OCI-LY7 (cell line): ENCODE data around the gene XG. TPM values are rescaled to one million over a fixed set of nuclear protein-coding genes. Genes with fewer than 3 reads are reported as not detected.

ENCODE experiments used
- BruUV-seq: library from RNA; stranded (reverse); fragments of 400-500 nt; replicated peaks from 2 replicates; lab custom pipeline; 2021; lab: Mats Ljungman, UMichigan
- CTCF ChIA-PET: fragments of 300-600 bp; sonication (Branson Sonifier 250); formaldehyde crosslinking; loops from one replicate; lab custom pipeline; 2022; ENCODE audit warnings: antibody characterized with exemption; ENCODE audit not compliant: unreplicated experiment; lab: Charles Lee
- POLR2A ChIA-PET: fragments of 300-600 bp; sonication (Branson Sonifier 250); formaldehyde crosslinking; loops from one replicate; lab custom pipeline; 2022; ENCODE audit warnings: antibody characterized with exemption; lab: Charles Lee
- DNase-seq: peaks from one replicate; pipeline ENCODE4 v3.0.0-alpha.2; 2015; ENCODE audit warnings: low spot score
- H2AFZ ChIP-seq: fragments of 200-600 bp; sonication (generic), shearing (Covaris generic); 2 replicates; pipeline ENCODE4 v1.6.1; 2014; ENCODE audit warnings: mild to moderate bottlenecking, antibody characterized with exemption, low read length, moderate library complexity
- H3K27ac ChIP-seq: fragments of 200-600 bp; sonication (generic); 2 replicates; pipeline ENCODE4 v1.5.1; 2014; ENCODE audit warnings: mixed run types, low read depth, mild to moderate bottlenecking, moderate library complexity, low read length, inconsistent platforms; ENCODE audit not compliant: poor library complexity, severe bottlenecking
- H3K36me3 ChIP-seq: fragments of 200-600 bp; sonication (generic); 2 replicates; pipeline ENCODE4 v1.6.1; 2014; ENCODE audit warnings: mild to moderate bottlenecking, antibody characterized with exemption, low read length, moderate library complexity, mixed read lengths; ENCODE audit not compliant: insufficient read depth
- H3K4me1 ChIP-seq: fragments of 200-600 bp; sonication (generic); 2 replicates; pipeline ENCODE4 v1.5.1; 2014; ENCODE audit warnings: mild to moderate bottlenecking, low read length; ENCODE audit not compliant: insufficient read depth, poor library complexity, severe bottlenecking
- H3K4me2 ChIP-seq: fragments of 200-600 bp; sonication (generic); 2 replicates; pipeline ENCODE4 v1.6.1; 2014; ENCODE audit warnings: mild to moderate bottlenecking, low read length
- H3K4me3 ChIP-seq: fragments of 200-600 bp; sonication (generic); 2 replicates; pipeline ENCODE4 v1.5.1; 2014; ENCODE audit warnings: mild to moderate bottlenecking, low read depth, low read length; ENCODE audit not compliant: poor library complexity, severe bottlenecking
- H3K79me2 ChIP-seq: fragments of 200-600 bp; sonication (generic); 2 replicates; pipeline ENCODE4 v1.6.1; 2016; ENCODE audit warnings: low read depth, mild to moderate bottlenecking, low read length, moderate library complexity, mixed read lengths; ENCODE audit not compliant: insufficient read depth
- H3K9me2 ChIP-seq: fragments of 200-600 bp; sonication (generic); 2 replicates; pipeline ENCODE4 v1.6.1; 2016; ENCODE audit warnings: mild to moderate bottlenecking, low read length, mixed read lengths; ENCODE audit not compliant: insufficient read depth
- H3K9me3 ChIP-seq: fragments of 200-600 bp; sonication (generic); 2 replicates; pipeline ENCODE4 v1.6.1; 2014; ENCODE audit warnings: mild to moderate bottlenecking, mixed run types, low read length, mixed read lengths
- H4K20me1 ChIP-seq: fragments of 200-600 bp; sonication (generic); 2 replicates; pipeline ENCODE4 v1.6.1; 2014; ENCODE audit warnings: mild to moderate bottlenecking, antibody characterized with exemption, low read length, moderate library complexity, mixed read lengths; ENCODE audit not compliant: insufficient read depth
- CTCF ChIP-seq: fragments of 200-600 bp; sonication (generic); conservative IDR thresholded peaks from 2 replicates; pipeline ENCODE4 v1.5.1; 2014; ENCODE audit warnings: mild to moderate bottlenecking, antibody characterized with exemption, low read length, moderate library complexity, mixed read lengths
- EZH2phosphoT487 ChIP-seq: fragments of 200-600 bp; sonication (generic); IDR thresholded peaks from 2 replicates; pipeline ENCODE4 v1.6.1; 2018; ENCODE audit warnings: low read depth, borderline replicate concordance, mild to moderate bottlenecking, mixed run types, antibody characterized with exemption, low read length, moderate library complexity, mixed read lengths
- intact Hi-C: fragments of 100-400 bp; cut with micrococcal nuclease; formaldehyde crosslinking; loops from one replicate; pipeline ENCODE4 v1.10.0; 2022; ENCODE audit not compliant: unreplicated experiment
- total RNA-seq, 2 experiments: library from RNA; depleted of rRNA in 1 of 2; stranded (reverse); fragments of >200 nt in 1 of 2; shearing (Covaris generic) in 1 of 2; gene quantifications; 2 replicates each; pipeline ENCODE4 v1.2.3, GENCODE V29; 2014 to 2022

Gene XG
- total RNA-seq, 2 experiments from 2014 or later: not detected

- Histone ChIP-seq H3K79me2 (peaks cover 29% of the 10 kb centered on the region; the same call in 1 of the 2 replicates), H3K36me3 (peaks cover 49% of the 10 kb centered on the region), H2AFZ (no peak overlapping the region), H3K9me2 (no peaks in the 10 kb centered on the region), H3K4me2 (no peak overlapping the region), H3K4me3 (no peak overlapping the region), H3K27ac (no peak overlapping the region), H3K9me3 (no peaks in the 10 kb centered on the region), H3K4me1 (peaks cover 36% of the 10 kb centered on the region), H4K20me1 (no peaks in the 10 kb centered on the region)
- intact Hi-C loops: no loop called here
- no peak for DNase-seq
- no TSS peak for BruUV-seq
- TF ChIP-seq CTCF (no peak), EZH2phosphoT487 (no peak)
- ChIA-PET POLR2A (no interaction called here), CTCF (no interaction called here)
These were observed 36.7 kb upstream of the XG start for GRCh38 chrX:2715066-2715600.

- DNase-seq: no peak
- intact Hi-C loops: no loop called here
- POLR2A ChIA-PET: no interaction called here
- H3K4me2 ChIP-seq: no peak overlapping the region
- no peak overlapping the region for H3K27ac ChIP-seq
- H3K4me3 ChIP-seq: no peak overlapping the region
- peaks cover 10% of the 10 kb centered on the region; the same call in 1 of the 2 replicates for H3K79me2 ChIP-seq
- TF ChIP-seq CTCF (no peak), EZH2phosphoT487 (no peak)
- H4K20me1 ChIP-seq: no peaks in the 10 kb centered on the region
- CTCF ChIA-PET: no interaction called here
- H3K9me2 ChIP-seq: no peaks in the 10 kb centered on the region
- no peak overlapping the region for H2AFZ ChIP-seq
- H3K4me1 ChIP-seq: peaks cover 25% of the 10 kb centered on the region
- BruUV-seq: TSS peak; percentile 33
- no peaks in the 10 kb centered on the region; the same call in 1 of the 2 replicates for H3K9me3 ChIP-seq
- peaks cover 64% of the 10 kb centered on the region for H3K36me3 ChIP-seq
These were observed 34.5 kb upstream of the XG start for GRCh38 chrX:2717312-2717711.

GRCh38 chrX:2718821-2719220, 33.0 kb upstream of the XG start:
- Histone ChIP-seq H3K27ac (no peak overlapping the region), H4K20me1 (no peaks in the 10 kb centered on the region), H3K4me2 (no peak overlapping the region), H3K36me3 (peaks cover 71% of the 10 kb centered on the region), H3K4me3 (no peak overlapping the region), H2AFZ (no peak overlapping the region), H3K9me2 (no peaks in the 10 kb centered on the region), H3K4me1 (peaks cover 10% of the 10 kb centered on the region), H3K9me3 (no peaks in the 10 kb centered on the region; the same call in 1 of the 2 replicates), H3K79me2 (peaks cover 5% of the 10 kb centered on the region; the same call in 1 of the 2 replicates)
- TF ChIP-seq CTCF: no peak
- no TSS peak for BruUV-seq
- DNase-seq: no peak
- POLR2A ChIA-PET: no interaction called here
- intact Hi-C loops: no loop called here
- CTCF ChIA-PET: no interaction called here
